ENCODE measurements around the gene CBX8. TPM values are rescaled to one million over a fixed set of nuclear protein-coding genes. Genes with fewer than 3 reads are reported as not detected.

Gene CBX8
- total and polyA plus RNA-seq, 2 of the 13 experiments (the other 11 are each of a cell fraction or from before 2014, with no cell fraction given) = 0.34 to 12.6 TPM

DNA sequence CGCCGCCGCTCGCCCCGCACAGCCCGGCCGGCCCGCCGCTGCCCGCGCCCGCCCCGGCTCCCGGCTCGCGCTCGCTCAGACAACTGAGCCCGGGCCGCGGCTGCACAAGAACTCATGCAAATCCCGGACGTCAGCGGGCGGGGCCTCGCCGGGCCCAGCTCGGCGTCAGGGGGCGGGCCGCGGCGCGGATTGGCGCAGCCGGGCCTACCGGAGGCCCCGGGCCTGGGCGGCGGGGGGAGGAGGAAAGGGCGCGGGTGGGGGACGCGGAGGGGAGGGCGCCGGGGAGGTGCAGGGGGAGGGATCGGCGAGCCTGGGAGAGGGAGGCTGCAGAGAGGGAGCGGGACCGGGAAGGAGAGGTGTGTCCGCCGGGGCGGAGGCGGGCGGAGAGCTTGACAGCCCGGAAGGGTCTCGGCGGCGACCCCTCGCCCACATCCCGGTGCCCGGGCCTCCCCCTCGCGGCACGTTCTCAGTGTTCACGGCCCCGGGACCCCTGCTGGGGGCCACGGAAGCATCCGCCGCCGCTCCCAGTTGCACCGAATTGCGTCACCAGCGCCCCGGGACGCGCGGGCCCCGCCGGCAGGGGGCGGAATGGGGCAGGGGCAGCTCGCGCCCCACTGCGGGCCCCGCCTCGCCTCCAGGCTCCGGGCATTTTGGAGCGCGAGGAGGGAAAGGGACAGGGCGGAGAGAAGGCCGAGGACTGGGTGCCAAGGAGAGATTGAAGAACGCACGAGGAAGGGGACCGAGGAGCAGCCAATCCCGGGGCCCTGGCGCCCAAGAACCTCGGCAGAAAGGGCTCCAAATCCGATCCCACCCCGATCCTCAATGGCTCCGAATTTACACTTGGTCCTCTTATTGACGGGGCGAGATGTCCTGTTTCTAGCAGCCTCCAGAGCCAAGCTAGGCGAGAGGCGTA lies 42.7 kb upstream of the CBX8 start, which contains the start of gene CBX4 (continued):
- peak; percentile 67; the same call in 1 of the 2 replicates for TF ChIP-seq EEA1 (CRISPR knock-in tag; IDR thresholded peaks at IDR 0.05; ENCODE audit: borderline replicate concordance)
- TF ChIP-seq ZBTB38 (CRISPR knock-in tag; IDR thresholded peaks at IDR 0.05) = peak; percentile 71
- TF ChIP-seq SATB2 (CRISPR knock-in tag; IDR thresholded peaks at IDR 0.05) = no peak
- TF ChIP-seq ZNF556 (CRISPR knock-in tag; IDR thresholded peaks at IDR 0.05; ENCODE audit: borderline replicate concordance) = peak; percentile 83; the same call in 1 of the 2 replicates
- peak; percentile 60; the same call in 1 of the 2 replicates for TF ChIP-seq TARDBP (CRISPR knock-in tag; IDR thresholded peaks at IDR 0.05)
- TF ChIP-seq ZNF343 (CRISPR knock-in tag; IDR thresholded peaks at IDR 0.05) = 0 out of 2 replicates have a peak, but pooled peaks have one; percentile 40
- TF ChIP-seq YEATS4 (CRISPR knock-in tag; IDR thresholded peaks at IDR 0.05; ENCODE audit: borderline replicate concordance) = peak; percentile 93
- TF ChIP-seq POLR2A (IDR thresholded peaks at IDR 0.05; ENCODE audit: insufficient read depth in 1 of 2, low read depth in 2 of 2, low read length in 2 of 2) = peak in 1 of 2 experiments; percentile 63; a peak in 2 of 4 replicates
- TF ChIP-seq MAFK (conservative IDR thresholded peaks at IDR 0.05 in 1 of 2, IDR thresholded peaks at IDR 0.05 in 1 of 2; ENCODE audit: low read length in 2 of 2) = no peak
- TF ChIP-seq, protein P1, sequence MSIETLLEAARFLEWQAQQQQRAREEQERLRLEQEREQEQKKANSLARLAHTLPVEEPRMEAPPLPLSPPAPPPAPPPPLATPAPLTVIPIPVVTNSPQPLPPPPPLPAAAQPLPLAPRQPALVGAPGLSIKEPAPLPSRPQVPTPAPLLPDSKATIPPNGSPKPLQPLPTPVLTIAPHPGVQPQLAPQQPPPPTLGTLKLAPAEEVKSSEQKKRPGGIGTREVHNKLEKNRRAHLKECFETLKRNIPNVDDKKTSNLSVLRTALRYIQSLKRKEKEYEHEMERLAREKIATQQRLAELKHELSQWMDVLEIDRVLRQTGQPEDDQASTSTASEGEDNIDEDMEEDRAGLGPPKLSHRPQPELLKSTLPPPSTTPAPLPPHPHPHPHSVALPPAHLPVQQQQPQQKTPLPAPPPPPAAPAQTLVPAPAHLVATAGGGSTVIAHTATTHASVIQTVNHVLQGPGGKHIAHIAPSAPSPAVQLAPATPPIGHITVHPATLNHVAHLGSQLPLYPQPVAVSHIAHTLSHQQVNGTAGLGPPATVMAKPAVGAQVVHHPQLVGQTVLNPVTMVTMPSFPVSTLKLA (IDR thresholded peaks at IDR 0.05) = no peak
- 0 out of 2 replicates have a peak, but pooled peaks have one; percentile 20 for TF ChIP-seq ZNF160 (CRISPR knock-in tag; IDR thresholded peaks at IDR 0.05)
- no peak for TF ChIP-seq THYN1 (CRISPR knock-in tag; IDR thresholded peaks at IDR 0.05; ENCODE audit: borderline replicate concordance, low read depth)
- TF ChIP-seq ZBTB26 (CRISPR knock-in tag; IDR thresholded peaks at IDR 0.05; ENCODE audit: borderline replicate concordance) = 0 out of 2 replicates have a peak, but pooled peaks have one; percentile 75
- peak; percentile 60; the same call in 1 of the 2 replicates for TF ChIP-seq ZNF44 (CRISPR knock-in tag; IDR thresholded peaks at IDR 0.05)
- TF ChIP-seq HMGXB4 (CRISPR knock-in tag; IDR thresholded peaks at IDR 0.05; ENCODE audit: borderline replicate concordance in 1 of 2, low read depth in 1 of 2) = peak; percentile 94 to 97
- TF ChIP-seq CBFB (CRISPR knock-in tag; IDR thresholded peaks at IDR 0.05) = peak; percentile 74
- TF ChIP-seq, protein P2, sequence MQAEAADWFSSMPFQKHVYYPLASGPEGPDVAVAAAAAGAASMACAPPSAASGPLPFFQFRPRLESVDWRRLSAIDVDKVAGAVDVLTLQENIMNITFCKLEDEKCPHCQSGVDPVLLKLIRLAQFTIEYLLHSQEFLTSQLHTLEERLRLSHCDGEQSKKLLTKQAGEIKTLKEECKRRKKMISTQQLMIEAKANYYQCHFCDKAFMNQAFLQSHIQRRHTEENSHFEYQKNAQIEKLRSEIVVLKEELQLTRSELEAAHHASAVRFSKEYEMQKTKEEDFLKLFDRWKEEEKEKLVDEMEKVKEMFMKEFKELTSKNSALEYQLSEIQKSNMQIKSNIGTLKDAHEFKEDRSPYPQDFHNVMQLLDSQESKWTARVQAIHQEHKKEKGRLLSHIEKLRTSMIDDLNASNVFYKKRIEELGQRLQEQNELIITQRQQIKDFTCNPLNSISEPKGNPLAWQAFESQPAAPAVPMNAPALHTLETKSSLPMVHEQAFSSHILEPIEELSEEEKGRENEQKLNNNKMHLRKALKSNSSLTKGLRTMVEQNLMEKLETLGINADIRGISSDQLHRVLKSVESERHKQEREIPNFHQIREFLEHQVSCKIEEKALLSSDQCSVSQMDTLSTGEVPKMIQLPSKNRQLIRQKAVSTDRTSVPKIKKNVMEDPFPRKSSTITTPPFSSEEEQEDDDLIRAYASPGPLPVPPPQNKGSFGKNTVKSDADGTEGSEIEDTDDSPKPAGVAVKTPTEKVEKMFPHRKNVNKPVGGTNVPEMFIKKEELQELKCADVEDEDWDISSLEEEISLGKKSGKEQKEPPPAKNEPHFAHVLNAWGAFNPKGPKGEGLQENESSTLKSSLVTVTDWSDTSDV (CRISPR knock-in tag; IDR thresholded peaks at IDR 0.05) = peak; percentile 50; the same call in 1 of the 2 replicates
- peak; percentile 62; the same call in 1 of the 2 replicates for TF ChIP-seq ZNF678 (CRISPR knock-in tag; IDR thresholded peaks at IDR 0.05)
- 0 out of 2 replicates have a peak, but pooled peaks have one; percentile 45 for TF ChIP-seq ZNF615 (CRISPR knock-in tag; IDR thresholded peaks at IDR 0.05; ENCODE audit: borderline replicate concordance)
- no peak for TF ChIP-seq REXO4 (CRISPR knock-in tag; IDR thresholded peaks at IDR 0.05; ENCODE audit: borderline replicate concordance)
- peak; percentile 84; the same call in 1 of the 2 replicates for TF ChIP-seq GFI1 (CRISPR knock-in tag; IDR thresholded peaks at IDR 0.05; ENCODE audit: borderline replicate concordance)

All from HepG2 (cell line).